SK-N-SH (cell line): ENCODE data around the gene RBM38. TPM values are rescaled to one million over a fixed set of nuclear protein-coding genes. Genes with fewer than 3 reads are reported as not detected.

Experiments used
- CTCF ChIA-PET: fragments of 300-600, 350-600 bp; formaldehyde crosslinking; extraction: SDS; loops from one replicate; lab custom pipeline; 2021; lab: Yijun Ruan, JAX
- POLR2A ChIA-PET: fragments of 350-600 bp; sonication (Branson Sonifier 250); formaldehyde crosslinking; extraction: SDS; loops from one replicate; lab custom pipeline; 2020; ENCODE audit warnings: antibody characterized with exemption, inconsistent platforms; lab: Yijun Ruan, JAX
- DNase-seq: peaks from one replicate; pipeline ENCODE4 v3.0.0; 2012
- H2AFZ ChIP-seq: fragments of 200-600 bp; sonication (generic); 2 replicates; pipeline ENCODE4 v1.8.1; 2016; ENCODE audit warnings: antibody characterized with exemption, mild to moderate bottlenecking, low read depth
- H3F3A ChIP-seq: fragments of 200-600 bp; sonication (generic); replicated peaks from 2 replicates; pipeline ENCODE3; 2016; ENCODE audit warnings: antibody characterized with exemption, mild to moderate bottlenecking; ENCODE audit not compliant: insufficient read depth
- H3K27ac ChIP-seq, 2 experiments: fragments of 200-500 bp in 1 of 2; fragments of 200-600 bp in 1 of 2; sonication (Bioruptor generic) in 1 of 2; sonication (generic), shearing (Covaris generic) in 1 of 2; 2 replicates each; pipeline versions ENCODE4 v1.5.1 to v1.6.1; 2014 to 2016; ENCODE audit warnings: low read depth in 2 of 2, inconsistent platforms in 1 of 2, low read length in 1 of 2, mild to moderate bottlenecking in 1 of 2, mixed read lengths in 1 of 2
- H3K27me3 ChIP-seq: fragments of 200-600 bp; sonication (generic), shearing (Covaris generic); 2 replicates; pipeline ENCODE4 v1.6.1; 2016; ENCODE audit warnings: mixed run types; ENCODE audit not compliant: insufficient read depth
- H3K36me3 ChIP-seq, 2 experiments: fragments of 200-500 bp in 1 of 2; fragments of 200-600 bp in 1 of 2; sonication (Bioruptor generic) in 1 of 2; sonication (generic) in 1 of 2; replicated peaks in 1 of 2; 2 replicates each; pipeline versions ENCODE3 to v1.5.1; 2014 to 2016; ENCODE audit warnings: low read length in 1 of 2, mild to moderate bottlenecking in 1 of 2; ENCODE audit not compliant: insufficient read depth in 2 of 2, control insufficient read depth in 1 of 2
- H3K4me1 ChIP-seq, 2 experiments: fragments of 200-500 bp in 1 of 2; fragments of 200-600 bp in 1 of 2; sonication (Bioruptor generic) in 1 of 2; sonication (generic), shearing (Covaris generic) in 1 of 2; 2 replicates each; pipeline versions ENCODE4 v1.5.1 to v1.6.1; 2014 to 2016; ENCODE audit warnings: low read depth in 1 of 2, low read length in 1 of 2, mixed run types in 1 of 2; ENCODE audit not compliant: insufficient read depth in 2 of 2, control insufficient read depth in 1 of 2
- H3K4me2 ChIP-seq: fragments of 200-600 bp; sonication (generic), shearing (Covaris generic); 2 replicates; pipeline ENCODE4 v1.6.1; 2017; ENCODE audit warnings: mixed run types
- H3K4me3 ChIP-seq, 2 experiments: fragments of 200-500 bp in 1 of 2; fragments of 200-600 bp in 1 of 2; sonication (Bioruptor generic) in 1 of 2; sonication (generic), shearing (Covaris generic) in 1 of 2; 2 replicates each; pipeline versions ENCODE4 v1.5.1 to v1.8.1; 2014 to 2016; ENCODE audit warnings: low read depth in 2 of 2, inconsistent platforms in 1 of 2, low read length in 1 of 2, mild to moderate bottlenecking in 1 of 2, mixed read lengths in 1 of 2, moderate library complexity in 1 of 2
- H3K79me2 ChIP-seq: fragments of 200-600 bp; sonication (generic); 2 replicates; pipeline ENCODE4 v1.8.1; 2017; ENCODE audit warnings: mild to moderate bottlenecking; ENCODE audit not compliant: insufficient read depth
- H3K9ac ChIP-seq: fragments of 200-600 bp; sonication (generic); 2 replicates; pipeline ENCODE4 v1.6.1; 2017; ENCODE audit warnings: mixed run types
- H3K9me2 ChIP-seq: fragments of 200-600 bp; sonication (generic); 2 replicates; pipeline ENCODE4 v1.6.1; 2017; ENCODE audit warnings: mixed run types
- H3K9me3 ChIP-seq: fragments of 200-600 bp; sonication (generic); 2 replicates; pipeline ENCODE4 v1.6.1; 2017; ENCODE audit warnings: mixed run types, mild to moderate bottlenecking, moderate library complexity
- H4K20me1 ChIP-seq: fragments of 200-600 bp; sonication (generic); 2 replicates; pipeline ENCODE4 v1.6.1; 2017; ENCODE audit warnings: mild to moderate bottlenecking, mixed run types; ENCODE audit not compliant: insufficient read depth
- CHD2 ChIP-seq: fragments of 150-350 bp; IDR thresholded peaks from 2 replicates; pipeline ENCODE4 v1.6.1; 2018; ENCODE audit warnings: low read length; ENCODE audit not compliant: partially characterized antibody
- FOSL2 ChIP-seq: IDR thresholded peaks from 2 replicates; pipeline ENCODE4 v1.4.0; 2012; ENCODE audit warnings: low read depth, mild to moderate bottlenecking, moderate library complexity, borderline replicate concordance
- FOXM1 ChIP-seq: IDR thresholded peaks from 2 replicates; pipeline ENCODE4 v1.4.0; 2012; ENCODE audit warnings: low read depth, mild to moderate bottlenecking
- GABPA ChIP-seq: IDR thresholded peaks from 2 replicates; pipeline ENCODE4 v1.4.0; 2012; ENCODE audit warnings: low read depth, mild to moderate bottlenecking
- GATA2 ChIP-seq: sonication (generic); formaldehyde crosslinking; IDR thresholded peaks from 2 replicates; pipeline ENCODE4 v1.5.0; 2020; ENCODE audit warnings: mild to moderate bottlenecking, missing genetic modification reagents
- JUND ChIP-seq: IDR thresholded peaks from 2 replicates; pipeline ENCODE4 v1.4.0; 2012
- MEF2A ChIP-seq: IDR thresholded peaks from 2 replicates; pipeline ENCODE4 v1.4.0; 2012; ENCODE audit warnings: low read depth, borderline replicate concordance
- MXI1 ChIP-seq: IDR thresholded peaks from 2 replicates; pipeline ENCODE4 v1.6.1; 2012; ENCODE audit warnings: mild to moderate bottlenecking, low read depth, low read length, improper control_type of control experiment
- NFIC ChIP-seq: IDR thresholded peaks from 2 replicates; pipeline ENCODE4 v1.4.0; 2012; ENCODE audit warnings: borderline replicate concordance
- NRF1 ChIP-seq: IDR thresholded peaks from 2 replicates; pipeline ENCODE4 v1.6.1; 2012; ENCODE audit warnings: low read depth, mild to moderate bottlenecking, low read length
- RCOR1 ChIP-seq: fragments of 150-350 bp; IDR thresholded peaks from 2 replicates; pipeline ENCODE4 v1.6.1; 2017; ENCODE audit warnings: antibody characterized with exemption, low read length
- RFX5 ChIP-seq: IDR thresholded peaks from 2 replicates; pipeline ENCODE4 v1.6.1; 2012; ENCODE audit warnings: mild to moderate bottlenecking, improper control_type of control experiment, low read length
- SIN3A ChIP-seq: IDR thresholded peaks from 2 replicates; pipeline ENCODE4 v1.6.1; 2012; ENCODE audit warnings: low read depth, mild to moderate bottlenecking, low read length, moderate library complexity, borderline replicate concordance
- TAF1 ChIP-seq: IDR thresholded peaks from 2 replicates; pipeline ENCODE4 v1.6.1; 2012; ENCODE audit warnings: low read depth, mild to moderate bottlenecking, low read length, moderate library complexity, borderline replicate concordance
- TCF12 ChIP-seq: IDR thresholded peaks from 2 replicates; pipeline ENCODE4 v1.4.0; 2012
- TEAD4 ChIP-seq: IDR thresholded peaks from 2 replicates; pipeline ENCODE4 v1.4.0; 2012; ENCODE audit warnings: mild to moderate bottlenecking, borderline replicate concordance; ENCODE audit not compliant: insufficient read depth
- USF1 ChIP-seq: IDR thresholded peaks from 2 replicates; pipeline ENCODE4 v1.4.0; 2012; ENCODE audit warnings: low read depth, borderline replicate concordance
- USF2 ChIP-seq: fragments of 150-350 bp; IDR thresholded peaks from 2 replicates; pipeline ENCODE4 v1.6.1; 2017; ENCODE audit warnings: antibody characterized with exemption, low read length, low read depth, borderline replicate concordance
- WGBS: methylation state at CpG from one replicate; pipeline ENCODE4 v1.1.6; 2017; ENCODE audit warnings: low lambda C conversion rate; 5-methylcytosine and 5-hydroxymethylcytosine counted together
- polyA plus RNA-seq, 3 experiments: library from polyadenylated mRNA; depleted of rRNA; stranded (reverse); fragments of >200 nt; gene quantifications; 2 replicates each; pipeline ENCODE4 v1.2.3, GENCODE V29; 2012

RBM38 gene
- polyA plus RNA-seq, 1 of the 3 experiments (the other 2 are of a cell fraction), result 11.5 TPM

GRCh38 chr20:57386762-57387161 lies 4.4 kb upstream of the RBM38 start:
- Histone ChIP-seq H3K79me2 (no peaks in the 10 kb centered on the region), H3F3A (no peaks in the 10 kb centered on the region), H3K27me3 (no peaks in the 10 kb centered on the region), H3K4me3 (no peak overlapping the region), H3K27ac (no peak overlapping the region)
- WGBS, result 98% methylated on average over 4 of the region's 4 CpGs
- POLR2A ChIA-PET, result no interaction called here
- no peak for TF ChIP-seq FOSL2
- TF ChIP-seq NFIC, result no peak
- TF ChIP-seq, all 33 proteins: peak for 0
- H3K9me3 ChIP-seq, result no peaks in the 10 kb centered on the region
- DNase-seq, result no peak
- no peak overlapping the region for H2AFZ ChIP-seq
- H3K9ac ChIP-seq, result no peak overlapping the region
- H3K9me2 ChIP-seq, result no peaks in the 10 kb centered on the region
- CTCF ChIA-PET, result interaction anchor here (0.8 kb wide), 1 partner anchor 208 kb away, joined by 3 read pairs; no protein-coding TSS in a partner anchor
- peaks cover 0 to 5% of the 10 kb centered on the region in 2 experiments for H3K36me3 ChIP-seq
- H4K20me1 ChIP-seq, result no peaks in the 10 kb centered on the region
- peaks cover 0 to 3% of the 10 kb centered on the region in 2 experiments; a peak in 1 of 4 replicates for H3K4me1 ChIP-seq
- H3K4me2 ChIP-seq, result no peak overlapping the region

- CTCF ChIA-PET, result interaction anchor here (0.8 to 1.7 kb wide), 3 partner anchors 111 to 210 kb away, joined by 3 to 6 read pairs (median 4); no protein-coding TSS in a partner anchor
- Histone ChIP-seq H3K4me2 (no peak overlapping the region), H3K4me1 (peaks cover 0 to 9% of the 10 kb centered on the region in 2 experiments; a peak in 1 of 4 replicates), H3K27me3 (no peaks in the 10 kb centered on the region), H3K4me3 (no peak overlapping the region), H3K36me3 (peaks cover 0 to 5% of the 10 kb centered on the region in 2 experiments), H3K9ac (no peak overlapping the region), H3K27ac (no peak overlapping the region), H3F3A (no peaks in the 10 kb centered on the region), H3K9me2 (no peaks in the 10 kb centered on the region), H2AFZ (no peak overlapping the region), H4K20me1 (no peaks in the 10 kb centered on the region), H3K79me2 (peaks cover 5% of the 10 kb centered on the region), H3K9me3 (no peaks in the 10 kb centered on the region)
- WGBS, result 85% methylated on average over 5 of the region's 8 CpGs
- TF ChIP-seq CHD2, result no peak
- TF ChIP-seq TEAD4, result no peak
- no peak for TF ChIP-seq GABPA
- TF ChIP-seq NRF1, result no peak
- no peak for TF ChIP-seq FOXM1
- TF ChIP-seq RFX5, result no peak
- no peak for TF ChIP-seq SIN3A
- no peak for TF ChIP-seq USF1
- no peak for TF ChIP-seq TCF12
- TF ChIP-seq GATA2 (CRISPR knock-in tag), result no peak
- no peak for TF ChIP-seq MXI1
- no peak for TF ChIP-seq NFIC
- TF ChIP-seq RCOR1, result no peak
- TF ChIP-seq JUND, result no peak
- TF ChIP-seq MEF2A, result no peak
- TF ChIP-seq USF2, result no peak
- no peak for TF ChIP-seq TAF1
- DNase-seq, result no peak
- POLR2A ChIA-PET, result no interaction called here
Observed at GRCh38 chr20:57387463-57387862, 3.7 kb upstream of the RBM38 start.
